ENCODE data around the gene LIN37. TPM values are rescaled to one million over a fixed set of nuclear protein-coding genes. Genes with fewer than 3 reads are reported as not detected.
A peak's percentile ranks its signal among the peaks of the same experiment; 100 is the strongest.
"Not testable (repeated sequence)": the region's sequence is repeated elsewhere in the genome, so short reads cannot be mapped to it uniquely, and the experiment has no call there.

LIN37 gene
- total RNA-seq, 1 donor from 2014 or later, result 12.3 TPM

DNA sequence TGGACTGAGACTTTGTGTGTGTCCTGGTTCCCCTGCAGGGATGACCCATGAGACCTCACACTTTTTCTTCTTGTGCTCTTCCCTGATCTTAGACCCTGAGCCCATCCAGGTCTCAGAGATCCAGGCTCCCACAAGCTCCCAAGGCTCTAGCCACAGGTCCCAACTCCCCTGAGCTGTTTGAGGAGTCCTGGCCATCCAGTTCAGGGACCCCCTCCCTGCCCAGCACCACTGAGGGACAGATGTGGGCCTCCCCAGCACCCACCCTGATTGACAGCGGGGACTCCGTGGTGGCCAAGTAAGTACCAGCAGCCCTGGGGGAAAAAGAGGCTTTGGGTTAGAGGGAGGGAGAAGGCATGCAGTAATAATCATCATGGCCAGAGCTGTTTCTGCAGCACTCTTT is 11.3 kb downstream of the LIN37 start:
- DNase-seq (ENCODE audit: low spot score) (no peak), ATAC-seq (no peak)
- intact Hi-C loops (cut with DNase I), result no loop called here

GRCh38 chr19:35760711-35761349 is 12.5 kb downstream of the LIN37 start:
- intact Hi-C loops (cut with DNase I), result no loop called here
- no peak for ATAC-seq
- DNase-seq (ENCODE audit: low spot score), result no peak

DNA sequence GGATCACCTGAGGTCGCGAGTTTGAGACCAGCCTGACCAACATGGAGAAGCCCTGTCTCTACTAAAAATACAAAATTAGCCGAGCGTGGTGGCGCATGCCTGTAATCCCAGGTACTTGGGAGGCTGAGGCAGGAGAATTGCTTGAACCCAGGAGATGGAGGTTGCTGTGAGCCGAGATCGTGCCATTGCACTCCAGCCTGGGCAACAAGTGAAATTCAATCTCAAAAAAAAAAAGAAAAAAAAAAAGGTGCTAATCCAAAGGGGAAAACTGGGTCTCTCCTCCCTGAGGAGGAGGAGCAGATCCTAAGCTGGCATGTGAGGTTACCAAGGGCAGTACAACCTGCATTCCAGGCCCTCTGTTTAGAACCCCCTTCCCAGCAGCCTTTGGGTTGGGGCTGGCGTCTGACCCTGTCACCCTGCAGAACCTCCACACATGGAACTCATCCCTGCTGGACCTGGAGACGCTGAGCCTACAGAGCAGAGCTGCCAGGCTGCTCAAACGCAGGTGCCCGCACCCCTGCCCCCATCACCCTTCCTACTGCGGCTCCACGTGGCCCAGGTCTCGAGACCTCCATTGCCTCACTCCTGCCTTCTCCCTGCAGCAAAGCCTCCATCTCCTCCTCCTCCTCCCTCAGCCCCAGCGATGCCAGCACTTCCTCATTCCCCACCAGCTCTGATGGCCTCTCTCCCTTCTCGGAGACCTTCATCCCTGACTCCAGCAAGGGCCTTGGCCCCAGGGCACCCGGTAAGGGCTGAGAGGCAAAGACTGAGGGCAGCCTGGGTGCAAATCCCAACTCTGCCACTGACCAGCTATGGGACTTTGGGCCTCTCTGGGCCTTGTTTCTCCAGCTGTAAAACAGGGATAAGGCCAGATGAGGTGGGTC is 16.3 kb downstream of the LIN37 start:
- ATAC-seq, result no peak
- intact Hi-C loops (cut with DNase I), result no loop called here
- DNase-seq (ENCODE audit: low spot score), result no peak

- intact Hi-C loops (cut with DNase I), result no loop called here
- ATAC-seq, result no peak
- no peak for DNase-seq (ENCODE audit: low spot score)
These were observed 18.3 kb downstream of the LIN37 start for GRCh38 chr19:35766571-35767104.

- intact Hi-C loops (cut with DNase I), result no loop called here
- peak; percentile 58 for DNase-seq (ENCODE audit: low spot score)
- ATAC-seq, result peak; percentile 56
These were observed 19.1 kb downstream of the LIN37 start for GRCh38 chr19:35767288-35768081.

- ATAC-seq (no peak), DNase-seq (ENCODE audit: low spot score) (no peak)
- intact Hi-C loops (cut with DNase I), result no loop called here
These were observed 19.7 kb downstream of the LIN37 start for GRCh38 chr19:35768082-35768421.

DNA sequence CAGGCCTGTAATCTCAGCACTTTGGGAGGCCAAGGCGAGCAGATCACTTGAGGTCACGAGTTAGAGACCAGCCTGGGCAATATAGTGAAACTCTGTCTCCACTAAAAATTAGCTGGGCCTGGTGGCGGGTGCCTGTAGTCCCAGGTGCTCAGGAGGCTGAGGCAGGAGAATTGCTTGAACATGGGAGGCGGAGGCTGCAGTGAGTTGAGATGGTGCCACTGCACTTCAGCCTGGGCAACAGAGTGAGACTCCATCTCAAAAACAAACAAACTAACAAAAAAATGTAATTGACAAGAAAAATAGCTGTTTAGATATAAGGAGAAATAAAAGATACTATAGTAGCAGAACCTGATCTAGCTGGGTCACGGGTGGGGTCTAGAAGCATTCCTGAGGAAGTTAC is 24.0 kb downstream of the LIN37 start:
- ATAC-seq; intact Hi-C loops (cut with DNase I); DNase-seq (ENCODE audit: low spot score): not testable (repeated sequence)

DNA sequence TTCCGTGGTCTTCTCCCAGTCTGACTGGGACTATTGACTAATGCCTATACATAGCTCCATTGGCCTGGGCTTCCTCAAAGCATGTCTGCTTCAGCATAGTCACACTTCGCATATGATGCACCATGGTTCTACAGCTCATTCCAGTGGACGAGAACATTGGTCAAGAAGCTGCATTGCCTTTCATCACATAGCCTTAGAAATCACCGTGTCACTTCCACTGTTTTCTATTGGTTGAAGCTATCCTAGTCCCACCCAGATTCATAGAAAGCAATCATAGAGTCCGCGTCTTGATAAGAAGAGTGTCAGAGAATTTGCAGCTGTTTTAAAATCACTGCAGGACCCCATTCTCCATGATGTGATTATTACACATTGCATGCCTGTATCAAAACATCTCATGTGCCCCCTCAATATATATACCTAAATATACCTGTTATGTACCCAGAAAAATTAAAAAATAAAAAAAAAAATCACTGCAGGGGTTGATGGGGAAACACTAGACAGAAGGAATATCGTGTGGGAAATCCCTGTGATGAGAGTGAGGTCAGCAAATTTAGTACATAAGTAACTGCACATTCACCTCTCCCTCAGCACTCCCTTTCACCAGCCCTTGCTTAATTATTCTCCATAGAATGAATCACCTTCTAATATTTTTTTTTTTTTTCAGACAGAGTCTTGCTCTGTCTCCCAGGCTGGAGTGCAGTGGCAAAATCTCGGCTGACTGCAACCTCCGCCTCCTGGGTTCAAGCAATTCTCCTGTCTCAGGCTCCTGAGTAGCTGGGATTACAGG is 24.8 kb downstream of the LIN37 start:
- DNase-seq (ENCODE audit: low spot score) (no peak), ATAC-seq (no peak)
- intact Hi-C loops (cut with DNase I), result no loop called here

DNA sequence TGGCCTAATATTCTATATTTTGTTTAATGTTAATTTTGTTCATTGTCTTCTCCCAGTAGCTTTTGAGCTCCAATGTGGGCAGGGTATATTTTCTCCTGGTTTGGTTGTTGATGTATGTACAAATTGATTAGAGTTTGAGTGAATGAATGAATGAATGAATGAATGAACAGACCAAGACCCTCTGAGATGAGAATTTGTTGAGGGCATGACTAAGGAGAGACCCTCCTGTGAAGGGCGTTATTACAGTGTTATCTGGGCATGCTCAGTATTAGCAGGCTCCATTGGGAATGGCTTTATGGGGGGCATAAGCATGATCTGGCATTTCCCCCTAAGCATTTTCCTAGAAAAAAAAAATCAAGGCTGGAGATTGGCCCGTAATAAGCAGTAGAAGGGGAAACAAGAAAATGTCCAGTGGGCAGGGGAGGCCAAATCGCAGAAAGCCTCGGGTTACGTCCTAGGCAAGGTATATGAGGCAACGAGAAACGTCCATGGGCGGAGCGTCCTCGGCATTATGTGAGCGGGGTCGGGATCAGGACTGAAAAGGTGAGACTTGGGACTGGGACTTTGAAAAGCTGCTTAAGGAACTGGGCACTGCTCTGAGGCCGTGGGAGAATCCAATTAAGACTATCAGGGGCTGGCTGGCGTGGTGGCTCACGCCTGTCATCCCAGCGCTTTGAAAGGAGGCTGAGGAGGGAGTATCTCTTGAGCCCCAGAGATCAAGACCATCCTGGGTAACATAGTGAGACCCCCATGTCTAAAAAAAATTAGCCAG is 26.1 kb downstream of the LIN37 start:
- no peak for ATAC-seq
- DNase-seq (ENCODE audit: low spot score), result no peak
- intact Hi-C loops (cut with DNase I), result no loop called here

GRCh38 chr19:35775046-35775297 is 26.6 kb downstream of the LIN37 start:
- intact Hi-C loops (cut with DNase I), result no loop called here
- ATAC-seq (peak; percentile 3), DNase-seq (ENCODE audit: low spot score) (no peak)

DNA sequence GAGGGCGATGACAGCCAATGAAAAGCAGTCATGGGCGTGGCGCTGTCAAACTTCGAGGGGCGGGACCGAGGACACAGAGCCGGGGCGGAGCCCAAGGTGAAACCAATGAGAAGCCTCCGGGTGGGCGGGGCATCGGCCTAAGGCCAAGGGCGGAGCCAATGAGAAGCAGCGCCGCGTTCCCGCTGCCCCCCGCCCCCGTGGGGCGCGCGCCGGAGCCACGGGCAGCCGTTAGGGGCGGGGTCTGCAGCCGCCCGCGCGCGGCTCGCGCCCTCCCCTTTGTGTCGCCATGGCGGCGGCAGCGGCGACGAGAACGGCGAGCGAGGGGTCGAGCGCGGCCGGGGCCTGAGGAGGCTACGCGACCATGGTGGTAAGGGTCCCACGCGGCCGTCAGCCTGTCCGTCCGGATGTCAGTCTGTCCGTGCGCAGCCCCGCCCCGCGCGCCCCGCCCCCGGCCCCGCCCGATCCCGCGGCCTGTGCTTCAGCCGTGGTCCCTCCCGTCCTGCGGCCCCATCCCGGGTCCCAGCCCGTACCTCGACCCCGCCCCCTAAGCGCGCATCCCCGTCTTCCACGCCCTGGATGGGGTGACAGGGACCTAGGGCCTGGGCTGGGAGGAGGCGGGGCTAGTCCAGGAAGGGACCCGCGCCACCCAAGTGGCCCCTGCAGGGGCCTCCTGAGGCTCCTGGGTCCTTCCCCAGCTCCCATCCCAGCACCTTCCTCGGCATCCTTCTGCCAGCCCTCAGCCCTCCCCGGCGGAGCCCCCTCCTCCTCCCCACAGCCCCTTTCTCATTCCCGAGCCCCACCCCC is 27.1 kb downstream of the LIN37 start, which contains the start of gene ARHGAP33:
Gene ARHGAP33 (plus strand): TSS at position 267 of the 804 bp plus-strand sequence. CDS start 95 bp downstream, at position 362.
- DNase-seq (ENCODE audit: low spot score), result peak; percentile 100
- intact Hi-C loops (cut with DNase I), result no loop called here
- ATAC-seq, result peak; percentile 98

DNA sequence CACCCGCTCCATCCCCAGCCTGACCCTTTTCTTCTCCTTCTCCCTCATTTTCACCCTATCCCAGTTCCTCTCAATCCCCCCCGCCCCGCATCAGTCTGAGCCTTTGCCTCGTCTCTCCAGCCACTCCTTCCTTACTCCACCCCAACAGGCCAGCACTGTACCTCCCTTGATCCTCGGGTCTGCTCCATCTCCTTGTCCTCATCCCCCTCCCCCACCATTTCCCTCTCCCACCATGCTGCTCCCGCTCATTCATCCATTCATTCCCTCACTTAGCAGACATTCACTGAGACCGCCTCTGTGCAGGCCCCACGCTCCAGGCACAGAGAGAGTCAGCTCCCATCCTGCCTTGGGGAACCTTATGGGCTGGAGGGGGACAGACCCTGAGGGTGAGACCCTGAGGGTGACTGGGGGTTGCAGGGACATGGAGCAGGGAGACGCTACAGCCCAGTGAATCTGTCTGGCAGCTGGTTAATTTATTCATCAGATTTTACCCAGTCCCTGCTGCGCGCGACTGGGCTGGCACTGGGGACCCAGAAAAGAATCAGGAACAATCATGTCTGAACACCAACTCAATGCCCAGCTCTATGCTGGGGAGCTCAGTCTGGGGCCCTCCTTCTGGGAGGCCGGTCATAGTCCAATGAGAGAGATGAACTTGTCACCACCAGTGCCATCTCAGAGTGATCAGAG is 27.9 kb downstream of the LIN37 start:
- intact Hi-C loops (cut with DNase I), result no loop called here
- DNase-seq (ENCODE audit: low spot score) (no peak), ATAC-seq (no peak)

GRCh38 chr19:35777086-35777841 is 28.9 kb downstream of the LIN37 start:
- peak; percentile 39 for ATAC-seq
- intact Hi-C loops (cut with DNase I), result no loop called here
- DNase-seq (ENCODE audit: low spot score), result no peak

GRCh38 chr19:35777961-35778360 is 29.6 kb downstream of the LIN37 start:
- DNase-seq (ENCODE audit: low spot score) (no peak), ATAC-seq (no peak)
- intact Hi-C loops (cut with DNase I), result no loop called here

DNA sequence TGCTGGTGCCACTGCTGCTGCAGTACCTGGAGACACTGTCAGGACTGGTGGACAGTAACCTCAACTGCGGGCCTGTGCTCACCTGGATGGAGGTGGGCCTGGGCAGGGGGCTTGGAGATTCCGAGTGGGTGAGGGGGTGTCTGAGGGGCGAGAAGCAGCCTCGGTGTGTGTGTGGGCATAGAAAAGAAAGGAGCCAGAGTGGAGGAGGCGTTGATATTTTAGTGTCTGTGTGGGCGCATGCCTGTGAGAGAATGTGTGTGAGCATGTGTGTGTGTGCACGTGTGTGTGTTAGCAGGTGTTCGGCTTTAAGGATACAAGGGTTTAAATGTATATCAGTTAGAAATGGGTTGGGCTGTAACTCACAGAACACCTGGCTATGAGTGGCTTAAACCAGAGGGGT is 30.7 kb downstream of the LIN37 start:
- ATAC-seq (no peak), DNase-seq (ENCODE audit: low spot score) (no peak)
- intact Hi-C loops (cut with DNase I), result no loop called here

DNA sequence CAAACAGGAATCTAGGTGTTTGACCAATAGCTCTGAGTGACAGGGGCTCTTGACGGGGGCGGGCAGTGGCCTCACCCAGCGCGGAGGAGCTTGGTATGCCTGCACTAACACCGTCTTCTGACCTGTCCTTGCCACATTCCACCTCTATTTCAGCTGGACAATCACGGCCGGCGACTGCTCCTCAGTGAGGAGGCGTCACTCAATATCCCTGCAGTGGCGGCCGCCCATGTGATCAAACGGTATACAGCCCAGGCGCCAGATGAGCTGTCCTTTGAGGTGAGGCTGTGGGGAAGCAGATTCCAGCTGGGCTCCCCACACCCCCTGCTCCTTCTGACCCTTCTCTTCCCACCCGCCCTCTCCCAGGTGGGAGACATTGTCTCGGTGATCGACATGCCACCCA is 31.7 kb downstream of the LIN37 start:
- no peak for ATAC-seq
- intact Hi-C loops (cut with DNase I), result no loop called here
- DNase-seq (ENCODE audit: low spot score), result no peak

Measured in sciatic nerve (tissue), 2 donors.